Measurements from ENCODE around the gene VENTX. TPM values are rescaled to one million over a fixed set of nuclear protein-coding genes. Genes with fewer than 3 reads are reported as not detected.

Gene VENTX
- total RNA-seq, 1 experiment from 2014 or later: not detected

GRCh38 chr10:133251388-133252222 lies 13.9 kb downstream of the VENTX start:
- Histone ChIP-seq H3K27ac (ENCODE audit: low read length) (no peak overlapping the region), H2AFZ (ENCODE audit: low read length) (no peak overlapping the region), H4K20me1 (ENCODE audit: low read length) (no peaks in the 10 kb centered on the region), H3K79me2 (ENCODE audit: low read length) (no peaks in the 10 kb centered on the region), H3K9me2 (replicated peaks; ENCODE audit: low read length) (no peaks in the 10 kb centered on the region), H3K36me3 (ENCODE audit: low read depth, low read length) (no peaks in the 10 kb centered on the region), H3K4me3 (ENCODE audit: low read length) (no peak overlapping the region), H3K4me1 (ENCODE audit: insufficient read depth, low read length) (no peaks in the 10 kb centered on the region), H3K27me3 (ENCODE audit: low read length) (no peaks in the 10 kb centered on the region), H3F3A (ENCODE audit: low read length, unreplicated experiment) (no peaks in the 10 kb centered on the region), H3K4me2 (ENCODE audit: low read length) (no peak overlapping the region), H3K9me3 (ENCODE audit: low read length) (no peaks in the 10 kb centered on the region), H3K9ac (ENCODE audit: low read length) (no peak overlapping the region)
- POLR2A ChIA-PET (ENCODE audit: unreplicated experiment): no interaction called here
- TF ChIP-seq EZH2 (IDR thresholded peaks at IDR 0.05; ENCODE audit: low read length, unreplicated experiment) (no peak), CTCF (conservative IDR thresholded peaks at IDR 0.05; ENCODE audit: low read depth, low read length) (no peak), EZH2phosphoT487 (IDR thresholded peaks at IDR 0.05; ENCODE audit: borderline replicate concordance, low read length) (no peak)
- BruUV-seq (replicated peaks): no TSS peak
- intact Hi-C loops (cut with micrococcal nuclease): no loop called here
- no peak for DNase-seq
- CTCF ChIA-PET: no interaction called here
- no peak for ATAC-seq

- no peaks in the 10 kb centered on the region for H3K79me2 ChIP-seq (ENCODE audit: low read length)
- no peaks in the 10 kb centered on the region for H3K9me2 ChIP-seq (replicated peaks; ENCODE audit: low read length)
- H3K4me2 ChIP-seq (ENCODE audit: low read length): no peak overlapping the region
- DNase-seq: no peak
- TF ChIP-seq CTCF (conservative IDR thresholded peaks at IDR 0.05; ENCODE audit: low read depth, low read length): no peak
- TF ChIP-seq EZH2phosphoT487 (IDR thresholded peaks at IDR 0.05; ENCODE audit: borderline replicate concordance, low read length): no peak
- TF ChIP-seq EZH2 (IDR thresholded peaks at IDR 0.05; ENCODE audit: low read length, unreplicated experiment): no peak
- peaks cover 3% of the 10 kb centered on the region for H3K4me1 ChIP-seq (ENCODE audit: insufficient read depth, low read length)
- no peak overlapping the region for H3K4me3 ChIP-seq (ENCODE audit: low read length)
- H2AFZ ChIP-seq (ENCODE audit: low read length): no peak overlapping the region
- no peak for ATAC-seq
- H4K20me1 ChIP-seq (ENCODE audit: low read length): no peaks in the 10 kb centered on the region
- H3K27me3 ChIP-seq (ENCODE audit: low read length): no peaks in the 10 kb centered on the region
- BruUV-seq (replicated peaks): no TSS peak
- ChIA-PET CTCF (no interaction called here), POLR2A (ENCODE audit: unreplicated experiment) (no interaction called here)
- no peaks in the 10 kb centered on the region for H3K36me3 ChIP-seq (ENCODE audit: low read depth, low read length)
- no peak overlapping the region for H3K9ac ChIP-seq (ENCODE audit: low read length)
- H3F3A ChIP-seq (ENCODE audit: low read length, unreplicated experiment): no peaks in the 10 kb centered on the region
- intact Hi-C loops (cut with micrococcal nuclease): no loop called here
- H3K27ac ChIP-seq (ENCODE audit: low read length): no peak overlapping the region
- H3K9me3 ChIP-seq (ENCODE audit: low read length): no peaks in the 10 kb centered on the region
These were observed 14.5 kb downstream of the VENTX start for GRCh38 chr10:133252223-133252552.

GRCh38 chr10:133253361-133253955 lies 15.8 kb downstream of the VENTX start:
- no peaks in the 10 kb centered on the region for H3K79me2 ChIP-seq (ENCODE audit: low read length)
- CTCF ChIA-PET: no interaction called here
- no peaks in the 10 kb centered on the region for H3K36me3 ChIP-seq (ENCODE audit: low read depth, low read length)
- ATAC-seq (no peak), DNase-seq (no peak)
- no peak overlapping the region for H3K9ac ChIP-seq (ENCODE audit: low read length)
- BruUV-seq (replicated peaks): no TSS peak
- no peaks in the 10 kb centered on the region for H4K20me1 ChIP-seq (ENCODE audit: low read length)
- no peaks in the 10 kb centered on the region for H3K27me3 ChIP-seq (ENCODE audit: low read length)
- H3K9me2 ChIP-seq (replicated peaks; ENCODE audit: low read length): no peaks in the 10 kb centered on the region
- POLR2A ChIA-PET (ENCODE audit: unreplicated experiment): no interaction called here
- H3K4me1 ChIP-seq (ENCODE audit: insufficient read depth, low read length): peaks cover 16% of the 10 kb centered on the region
- no peak for TF ChIP-seq EZH2phosphoT487 (IDR thresholded peaks at IDR 0.05; ENCODE audit: borderline replicate concordance, low read length)
- TF ChIP-seq CTCF (conservative IDR thresholded peaks at IDR 0.05; ENCODE audit: low read depth, low read length): no peak
- TF ChIP-seq EZH2 (IDR thresholded peaks at IDR 0.05; ENCODE audit: low read length, unreplicated experiment): no peak
- H3K27ac ChIP-seq (ENCODE audit: low read length): no peak overlapping the region
- H2AFZ ChIP-seq (ENCODE audit: low read length): no peak overlapping the region
- H3K9me3 ChIP-seq (ENCODE audit: low read length): no peaks in the 10 kb centered on the region
- intact Hi-C loops (cut with micrococcal nuclease): no loop called here
- no peak overlapping the region for H3K4me3 ChIP-seq (ENCODE audit: low read length)
- H3F3A ChIP-seq (ENCODE audit: low read length, unreplicated experiment): no peaks in the 10 kb centered on the region
- H3K4me2 ChIP-seq (ENCODE audit: low read length): no peak overlapping the region

All from PC-3 (cell line).